GM12892 (cell line): ENCODE results near the gene NSG2.

Source experiments
- POLR2A ChIP-seq: IDR thresholded peaks from 2 replicates; pipeline ENCODE4 v1.6.1; 2011; ENCODE audit warnings: low read depth, low read length, control low read depth
- TAF1 ChIP-seq: IDR thresholded peaks from 2 replicates; pipeline ENCODE4 v1.6.1; 2011; ENCODE audit warnings: low read depth, mild to moderate bottlenecking, control low read depth, low read length, borderline replicate concordance

- TF ChIP-seq POLR2A (no peak), TAF1 (no peak)
These were observed 94.1 kb downstream of the NSG2 start for GRCh38 chr5:174139623-174140022.
